Cardiac fibroblast (primary cell): Measurements from ENCODE around the gene COBLL1.

Experiments
- DNase-seq, 2 donors: peaks; one replicate each; pipeline versions ENCODE4 v3.0.0 to v3.0.0-alpha.2; 2010; ENCODE audit warnings: low read depth in 2 of 2
- H3K4me3 ChIP-seq, 2 donors: replicated peaks in 1 of 2; 1 replicate in 1 of 2; 2 replicates in 1 of 2; pipeline ENCODE4 v1.5.1; 2011; ENCODE audit warnings: low read depth in 2 of 2, low read length in 2 of 2, mild to moderate bottlenecking in 2 of 2, moderate library complexity in 1 of 2
- TF ChIP-seq, protein P1 (sequence below): IDR thresholded peaks from one replicate; pipeline ENCODE4 v1.5.1; 2011; ENCODE audit warnings: low read depth, mild to moderate bottlenecking, low read length, inconsistent platforms

Gene COBLL1

DNA sequence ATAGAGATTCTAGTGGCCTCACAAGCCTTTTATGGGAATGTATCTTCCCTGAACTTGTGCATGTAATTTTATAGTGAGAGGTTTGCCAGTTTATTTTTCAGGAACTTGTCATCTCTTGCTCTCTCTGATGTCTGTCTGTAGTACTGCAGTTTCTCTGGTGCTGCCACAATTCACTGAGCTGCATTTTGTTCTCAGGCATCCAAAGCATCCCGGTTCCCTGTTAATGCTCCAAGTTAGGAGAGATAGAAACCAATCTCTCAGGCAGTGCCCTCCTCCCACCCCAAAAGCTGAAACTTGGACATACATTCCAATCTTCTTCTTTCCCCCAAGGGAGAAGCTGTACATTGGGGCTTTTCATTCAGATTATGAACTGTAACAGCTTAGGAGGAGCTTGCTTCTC is 190.3 kb downstream of the COBLL1 start:
- no peak overlapping the region for H3K4me3 ChIP-seq
- TF ChIP-seq, protein P1, sequence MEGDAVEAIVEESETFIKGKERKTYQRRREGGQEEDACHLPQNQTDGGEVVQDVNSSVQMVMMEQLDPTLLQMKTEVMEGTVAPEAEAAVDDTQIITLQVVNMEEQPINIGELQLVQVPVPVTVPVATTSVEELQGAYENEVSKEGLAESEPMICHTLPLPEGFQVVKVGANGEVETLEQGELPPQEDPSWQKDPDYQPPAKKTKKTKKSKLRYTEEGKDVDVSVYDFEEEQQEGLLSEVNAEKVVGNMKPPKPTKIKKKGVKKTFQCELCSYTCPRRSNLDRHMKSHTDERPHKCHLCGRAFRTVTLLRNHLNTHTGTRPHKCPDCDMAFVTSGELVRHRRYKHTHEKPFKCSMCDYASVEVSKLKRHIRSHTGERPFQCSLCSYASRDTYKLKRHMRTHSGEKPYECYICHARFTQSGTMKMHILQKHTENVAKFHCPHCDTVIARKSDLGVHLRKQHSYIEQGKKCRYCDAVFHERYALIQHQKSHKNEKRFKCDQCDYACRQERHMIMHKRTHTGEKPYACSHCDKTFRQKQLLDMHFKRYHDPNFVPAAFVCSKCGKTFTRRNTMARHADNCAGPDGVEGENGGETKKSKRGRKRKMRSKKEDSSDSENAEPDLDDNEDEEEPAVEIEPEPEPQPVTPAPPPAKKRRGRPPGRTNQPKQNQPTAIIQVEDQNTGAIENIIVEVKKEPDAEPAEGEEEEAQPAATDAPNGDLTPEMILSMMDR, result no peak
- no peak for DNase-seq

DNA sequence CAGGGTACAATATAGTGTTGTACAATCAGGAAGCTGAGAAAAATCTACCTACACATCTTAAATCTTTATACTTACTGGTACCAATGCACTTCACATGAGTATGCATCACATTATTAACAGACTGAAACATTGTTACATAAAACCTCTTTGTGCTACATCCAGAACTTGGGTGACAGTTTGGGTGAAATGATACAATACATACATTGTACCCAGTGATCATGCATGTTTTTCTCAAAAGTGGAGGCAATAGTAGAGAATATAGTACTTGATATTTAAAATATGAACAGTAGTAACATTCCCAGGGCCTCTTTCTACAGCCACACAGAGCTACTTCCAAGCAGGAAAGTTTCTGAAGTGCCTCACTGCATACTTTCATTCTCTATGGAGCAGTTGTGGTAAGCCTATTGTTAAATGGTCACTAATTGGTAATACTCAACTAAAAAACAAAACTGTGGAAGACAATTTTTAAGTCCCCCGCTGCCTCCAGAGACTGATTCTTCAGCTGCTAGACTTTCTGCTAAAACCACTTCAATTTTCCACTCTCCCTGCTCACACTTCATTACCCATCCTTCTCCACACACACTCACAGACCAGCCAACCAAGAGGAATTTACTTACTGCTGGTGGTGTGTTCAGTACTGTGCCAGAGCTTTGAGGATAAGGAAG is 197.5 kb downstream of the COBLL1 start:
- DNase-seq, result no peak
- TF ChIP-seq, protein P1, result no peak
- no peak overlapping the region for H3K4me3 ChIP-seq

DNA sequence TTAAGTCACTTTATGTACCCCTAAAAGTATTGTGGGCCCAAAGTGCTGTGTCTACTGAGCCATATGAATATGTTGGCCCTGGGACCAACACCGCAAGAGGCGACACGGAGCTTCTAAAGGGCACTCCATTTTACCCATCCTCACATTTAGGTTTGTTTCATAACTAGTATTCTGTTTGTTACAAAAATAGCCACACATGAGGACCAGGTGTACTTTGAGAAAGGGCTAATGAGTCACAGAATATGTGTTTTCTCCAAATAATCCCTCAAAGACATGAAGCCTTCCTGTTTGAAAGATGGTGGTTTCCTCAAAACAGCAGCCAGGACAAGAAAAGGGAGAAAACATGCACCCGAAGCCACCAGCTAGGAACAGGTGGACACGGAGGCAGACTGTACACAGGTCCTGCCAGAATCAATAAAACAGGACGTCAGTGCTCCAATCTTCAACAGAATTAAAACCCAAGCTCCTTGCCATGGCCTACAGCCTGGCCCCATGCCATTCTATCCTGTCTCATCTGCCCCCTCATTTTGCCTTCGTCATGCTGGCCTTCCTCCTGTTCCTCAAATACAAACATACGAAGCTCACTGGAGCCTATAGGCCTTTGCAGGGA is 198.6 kb downstream of the COBLL1 start:
- no peak for DNase-seq
- TF ChIP-seq, protein P1, result no peak
- H3K4me3 ChIP-seq, result no peak overlapping the region

DNA sequence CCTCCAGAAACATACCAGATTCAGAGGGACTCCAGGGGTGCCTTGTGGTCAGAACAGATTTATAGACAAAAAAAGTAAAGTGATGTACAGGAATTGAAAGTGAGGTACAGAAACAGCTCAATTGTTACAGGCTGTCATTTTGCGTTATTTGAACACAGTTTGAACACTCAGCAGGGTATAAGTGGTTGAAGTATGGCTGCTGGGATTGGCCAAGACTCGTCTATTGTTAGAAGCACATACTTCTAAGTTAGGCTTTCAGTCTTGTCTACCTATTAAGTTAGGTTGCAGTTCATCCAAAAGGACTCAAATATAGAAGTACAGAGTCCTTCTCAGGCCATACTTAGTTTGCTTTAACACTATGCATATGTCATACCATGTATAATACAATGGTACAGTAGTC is 199.4 kb downstream of the COBLL1 start:
- no peak for DNase-seq
- no peak overlapping the region for H3K4me3 ChIP-seq
- TF ChIP-seq, protein P1, result no peak
